Activated T-cell treated with anti-CD3 and anti-CD28 coated beads, Interleukin-2, amount 50 U/mL, for 4 hours (primary cell): Measurements from ENCODE around the gene PEX14. TPM values are rescaled to one million over a fixed set of nuclear protein-coding genes. Genes with fewer than 3 reads are reported as not detected.

Source experiments
- ATAC-seq, 2 donors: fragments of 200-7000 bp; cut with Tn5 transposase; one replicate each; pipeline ENCODE4 v1.10.0; 2021
- DNase-seq: peaks from one replicate; pipeline ENCODE4 v3.0.0-alpha.2; 2020
- H3K27me3 Mint-ChIP-seq: one replicate; pipeline ENCODE4 v1.8.0; 2021; ENCODE audit warnings: low read depth, mixed read lengths
- H3K36me3 Mint-ChIP-seq: one replicate; pipeline ENCODE4 v1.8.0; 2022; ENCODE audit warnings: mixed read lengths; ENCODE audit not compliant: insufficient read depth
- H3K4me1 Mint-ChIP-seq: one replicate; pipeline ENCODE4 v1.8.0; 2021; ENCODE audit warnings: low read depth, mixed read lengths
- H3K4me3 Mint-ChIP-seq: one replicate; pipeline ENCODE4 v1.8.0; 2021; ENCODE audit warnings: mild to moderate bottlenecking, moderate library complexity, mixed read lengths
- H3K9me3 Mint-ChIP-seq: one replicate; pipeline ENCODE4 v1.8.0; 2021; ENCODE audit warnings: mixed read lengths
- total RNA-seq, 3 donors: library from RNA; stranded (reverse); gene quantifications; one replicate each; pipeline ENCODE4 v1.2.1, GENCODE V29; 2021

Gene PEX14
- total RNA-seq, 3 donors from 2014 or later, result 21.6 to 23.4 (median 22.2) TPM

DNA sequence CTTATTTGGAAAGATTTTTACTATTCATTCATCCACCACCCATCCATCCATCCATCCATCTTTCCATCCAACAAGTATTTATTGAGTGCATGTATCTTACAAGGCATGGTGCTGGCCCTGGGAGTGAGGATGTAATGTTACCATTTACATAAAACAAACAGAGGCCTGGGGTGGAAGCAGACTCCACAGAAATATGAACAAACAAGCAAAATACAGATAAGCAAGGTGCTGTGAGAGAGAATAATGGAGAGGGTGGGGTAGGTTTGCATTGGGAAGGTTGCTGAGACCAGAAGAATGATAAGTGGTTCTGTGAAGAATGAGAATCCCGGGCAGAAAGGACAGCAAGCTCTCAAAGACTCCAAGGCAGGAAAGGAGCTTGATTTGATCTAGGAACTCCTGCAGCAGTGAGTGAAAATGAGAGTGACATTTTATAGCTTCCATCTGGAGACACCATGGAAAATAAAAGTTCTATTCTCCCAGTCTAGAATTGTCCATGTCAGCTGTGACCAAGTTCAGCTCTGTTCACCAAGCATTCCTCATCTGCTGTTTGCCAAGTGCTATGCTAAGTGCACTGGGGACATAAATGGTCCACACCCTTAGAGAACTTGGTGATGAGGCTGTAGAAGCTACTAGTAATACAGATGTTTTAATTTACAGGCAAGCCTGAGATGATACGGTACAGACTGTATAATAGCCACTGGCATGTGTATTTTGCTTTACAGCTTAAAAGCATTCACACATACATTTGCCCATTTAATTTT, 75.3 kb downstream of the PEX14 start:
- Mint-ChIP-seq H3K4me1 (peaks cover 11% of the 10 kb centered on the region), H3K4me3 (no peak overlapping the region), H3K36me3 (peaks cover 12% of the 10 kb centered on the region), H3K9me3 (no peaks in the 10 kb centered on the region), H3K27me3 (no peaks in the 10 kb centered on the region)
- ATAC-seq (no peak), DNase-seq (no peak)

DNA sequence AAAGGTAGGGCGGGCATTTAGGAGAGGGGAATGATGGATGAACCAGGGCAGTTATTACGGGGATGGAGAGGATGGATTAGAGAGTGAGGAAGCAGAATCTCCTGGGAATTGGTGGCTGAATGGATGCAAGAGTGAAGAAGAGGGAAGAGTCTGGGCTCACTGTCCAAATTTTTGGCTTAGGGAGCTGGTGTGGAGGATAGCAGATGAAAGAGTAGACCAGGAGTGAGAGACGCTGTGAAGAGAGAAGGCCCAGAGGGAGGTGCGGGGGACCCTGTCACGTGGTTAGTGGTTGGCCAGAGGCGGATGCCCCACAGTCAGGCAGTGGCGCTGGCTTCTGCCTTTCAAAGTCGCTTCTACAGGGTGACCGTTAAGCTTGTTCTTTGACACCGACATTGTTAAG, 78.4 kb downstream of the PEX14 start:
- no peak for DNase-seq
- no peaks in the 10 kb centered on the region for H3K27me3 Mint-ChIP-seq

GRCh38 chr1:10555635-10556429, 81.1 kb downstream of the PEX14 start:
- Mint-ChIP-seq H3K4me3 (no peak overlapping the region), H3K36me3 (peaks cover 2% of the 10 kb centered on the region), H3K27me3 (no peaks in the 10 kb centered on the region), H3K4me1 (peaks cover 6% of the 10 kb centered on the region), H3K9me3 (no peaks in the 10 kb centered on the region)
- ATAC-seq (no peak), DNase-seq (no peak)

More for the DNA sequence above, 78.4 kb downstream of the PEX14 start:
- ATAC-seq, result no peak
- no peak overlapping the region for H3K4me3 Mint-ChIP-seq
- peaks cover 9% of the 10 kb centered on the region for H3K36me3 Mint-ChIP-seq
- H3K4me1 Mint-ChIP-seq, result peaks cover 8% of the 10 kb centered on the region
- no peaks in the 10 kb centered on the region for H3K9me3 Mint-ChIP-seq

DNA sequence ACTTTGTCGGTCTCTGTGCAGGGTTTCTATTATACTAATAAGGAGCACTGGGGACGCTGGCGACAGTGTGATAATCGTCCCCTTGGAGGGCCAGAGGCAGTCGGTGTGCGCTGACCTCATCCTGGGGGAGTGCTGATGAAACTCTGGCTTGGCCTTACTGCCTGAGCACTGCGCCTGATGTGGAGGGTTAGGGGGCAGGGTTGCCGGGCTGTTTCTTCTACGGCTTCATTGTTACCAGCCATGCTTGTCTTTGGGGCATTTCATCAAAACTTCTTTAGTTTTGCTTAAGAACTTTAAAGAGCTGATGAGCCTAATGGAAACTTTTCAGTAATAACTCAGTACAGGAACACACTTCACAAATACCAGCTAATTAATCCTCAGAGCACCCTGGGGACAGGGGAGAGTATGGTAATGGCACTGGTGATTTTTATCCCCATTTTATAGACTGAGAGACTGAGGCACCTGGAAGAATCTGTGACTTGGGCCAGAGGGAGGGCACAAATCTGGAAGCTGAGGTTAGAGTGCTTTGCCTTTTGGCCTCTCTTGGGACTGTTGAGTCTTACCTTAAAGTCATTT, 81.8 kb downstream of the PEX14 start:
- ATAC-seq, result no peak
- no peak for DNase-seq
- H3K9me3 Mint-ChIP-seq, result no peaks in the 10 kb centered on the region
- peaks cover 6% of the 10 kb centered on the region for H3K4me1 Mint-ChIP-seq
- H3K27me3 Mint-ChIP-seq, result no peaks in the 10 kb centered on the region
- H3K4me3 Mint-ChIP-seq, result no peak overlapping the region
- H3K36me3 Mint-ChIP-seq, result peaks cover 2% of the 10 kb centered on the region

DNA sequence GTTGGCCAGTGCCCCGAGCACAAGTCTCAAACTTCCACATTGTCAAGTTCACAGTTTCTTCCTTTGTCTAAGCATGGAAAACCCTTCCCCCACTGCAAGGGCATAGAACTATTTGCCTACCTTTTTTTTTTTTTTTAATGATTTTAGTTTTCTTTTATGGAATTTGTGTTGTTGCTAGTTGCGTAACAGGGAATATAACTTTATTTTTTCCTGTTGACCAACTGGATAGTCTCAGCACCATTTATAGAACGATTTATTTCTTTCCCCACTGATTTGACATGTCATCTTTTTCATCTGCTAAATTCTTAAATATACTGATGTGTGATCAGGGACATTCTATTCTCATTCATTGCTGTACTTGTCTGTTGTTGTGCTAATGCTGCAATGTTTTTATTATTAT, 83.0 kb downstream of the PEX14 start:
- peaks cover 2% of the 10 kb centered on the region for H3K36me3 Mint-ChIP-seq
- no peaks in the 10 kb centered on the region for H3K9me3 Mint-ChIP-seq
- no peaks in the 10 kb centered on the region for H3K27me3 Mint-ChIP-seq
- ATAC-seq (no peak), DNase-seq (no peak)
- H3K4me1 Mint-ChIP-seq, result peaks cover 8% of the 10 kb centered on the region
- no peak overlapping the region for H3K4me3 Mint-ChIP-seq

- DNase-seq (no peak), ATAC-seq (no peak)
- H3K4me3 Mint-ChIP-seq, result no peak overlapping the region
- peaks cover 7% of the 10 kb centered on the region for H3K36me3 Mint-ChIP-seq
- no peaks in the 10 kb centered on the region for H3K27me3 Mint-ChIP-seq
- peaks cover 7% of the 10 kb centered on the region for H3K9me3 Mint-ChIP-seq
- H3K4me1 Mint-ChIP-seq, result peaks cover 2% of the 10 kb centered on the region
Observed at GRCh38 chr1:10559386-10559785, 84.6 kb downstream of the PEX14 start.

GRCh38 chr1:10561497-10561896, 86.7 kb downstream of the PEX14 start:
- H3K27me3 Mint-ChIP-seq, result no peaks in the 10 kb centered on the region
- peaks cover 8% of the 10 kb centered on the region for H3K9me3 Mint-ChIP-seq
- H3K4me3 Mint-ChIP-seq, result no peak overlapping the region
- no peak for DNase-seq
- peaks cover 2% of the 10 kb centered on the region for H3K4me1 Mint-ChIP-seq
- no peak for ATAC-seq
- H3K36me3 Mint-ChIP-seq, result peaks cover 7% of the 10 kb centered on the region

DNA sequence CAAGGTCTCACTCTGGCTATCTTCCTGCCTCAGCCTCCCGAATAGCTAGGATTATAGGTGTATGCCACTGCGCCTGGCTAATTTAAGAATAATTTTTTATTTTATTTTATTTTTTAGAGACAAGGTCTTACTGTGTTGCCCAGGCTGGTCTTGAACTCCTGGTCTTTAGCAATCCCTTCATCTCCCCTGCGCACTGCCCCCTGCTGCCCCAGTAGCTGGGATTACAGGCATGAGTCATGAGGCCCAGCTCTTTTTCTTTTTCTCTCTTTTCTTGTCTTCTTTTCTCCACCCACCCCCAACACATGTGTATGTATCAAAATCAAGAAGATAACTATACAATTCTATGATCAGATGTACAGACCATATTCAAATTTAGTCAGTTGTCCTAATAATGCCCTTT, 87.2 kb downstream of the PEX14 start:
- Mint-ChIP-seq H3K36me3 (peaks cover 7% of the 10 kb centered on the region), H3K27me3 (no peaks in the 10 kb centered on the region), H3K9me3 (peaks cover 8% of the 10 kb centered on the region), H3K4me3 (no peak overlapping the region), H3K4me1 (peaks cover 2% of the 10 kb centered on the region)
- ATAC-seq (no peak), DNase-seq (no peak)

DNA sequence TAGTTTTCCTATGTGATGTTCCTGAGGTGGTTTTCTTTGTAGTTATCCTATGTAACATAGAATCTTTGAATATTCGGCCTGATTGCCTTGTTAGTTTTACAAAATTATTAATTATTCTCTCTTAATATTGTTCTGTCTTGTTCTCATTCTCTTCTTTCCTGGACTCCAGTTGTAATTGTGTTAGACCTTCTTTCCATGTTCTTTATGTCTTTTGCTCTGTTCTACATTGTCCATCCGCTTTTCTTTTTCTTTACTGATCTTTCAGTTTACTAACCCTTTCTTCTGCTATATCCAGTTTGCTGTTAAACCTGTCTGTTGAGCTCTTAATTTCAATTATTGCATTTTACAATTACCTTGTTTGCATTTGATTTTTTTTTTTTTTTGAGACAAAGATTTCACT, 89.3 kb downstream of the PEX14 start:
- DNase-seq (no peak), ATAC-seq (no peak)
- peaks cover 2% of the 10 kb centered on the region for H3K4me1 Mint-ChIP-seq
- no peaks in the 10 kb centered on the region for H3K27me3 Mint-ChIP-seq
- H3K4me3 Mint-ChIP-seq, result no peak overlapping the region
- H3K36me3 Mint-ChIP-seq, result peaks cover 10% of the 10 kb centered on the region
- peaks cover 8% of the 10 kb centered on the region for H3K9me3 Mint-ChIP-seq

DNA sequence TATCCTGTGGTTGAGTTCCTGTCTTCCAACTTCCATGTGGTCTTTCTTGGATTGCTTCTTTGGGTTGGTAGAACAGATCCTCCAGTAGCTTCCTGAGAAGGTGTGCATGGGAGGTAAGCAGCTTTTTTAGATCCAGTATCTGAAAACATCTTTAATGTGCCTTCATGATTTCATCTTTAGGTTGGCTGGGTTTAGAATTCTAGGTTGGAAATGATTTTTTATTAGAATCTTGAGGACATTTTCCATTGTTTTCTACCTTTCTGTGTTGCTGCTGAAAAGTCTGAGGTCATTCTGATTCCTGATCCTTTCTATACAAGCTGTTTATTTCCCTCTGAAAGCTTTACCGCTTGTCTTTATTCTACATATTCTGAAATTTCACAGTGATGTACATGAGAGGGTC, 94.8 kb downstream of the PEX14 start:
- Mint-ChIP-seq H3K36me3 (peaks cover 11% of the 10 kb centered on the region), H3K4me1 (no peaks in the 10 kb centered on the region), H3K27me3 (no peaks in the 10 kb centered on the region), H3K4me3 (no peak overlapping the region), H3K9me3 (no peaks in the 10 kb centered on the region)
- ATAC-seq (no peak), DNase-seq (no peak)

- no peak for ATAC-seq
- no peak for DNase-seq
- Mint-ChIP-seq H3K27me3 (no peaks in the 10 kb centered on the region), H3K4me3 (no peak overlapping the region), H3K4me1 (no peaks in the 10 kb centered on the region), H3K9me3 (no peaks in the 10 kb centered on the region), H3K36me3 (peaks cover 12% of the 10 kb centered on the region)
Observed at GRCh38 chr1:10575616-10576015, 100.9 kb downstream of the PEX14 start.

DNA sequence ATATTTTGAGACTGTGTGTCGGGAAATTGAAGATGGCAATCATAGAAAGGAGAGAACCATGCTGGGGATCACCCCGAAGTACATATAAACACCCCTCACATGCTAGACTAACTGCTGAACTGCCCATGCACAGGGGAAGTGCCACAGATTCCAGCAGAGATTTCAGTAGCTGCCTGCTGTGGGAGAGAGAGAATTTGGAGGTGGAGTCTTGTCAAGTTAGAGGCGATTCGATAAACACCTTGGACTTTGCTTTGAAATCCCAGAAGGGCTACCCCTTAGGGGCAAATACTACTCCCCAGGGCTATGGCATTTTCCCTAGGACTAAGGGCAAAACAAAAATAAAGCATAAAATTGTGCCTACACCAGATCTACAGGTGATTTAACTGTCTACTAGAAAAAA, 103.3 kb downstream of the PEX14 start:
- Mint-ChIP-seq H3K36me3 (peaks cover 12% of the 10 kb centered on the region), H3K4me1 (no peaks in the 10 kb centered on the region)
- ATAC-seq, result no peak

GRCh38 chr1:10583641-10584040, 108.9 kb downstream of the PEX14 start:
- peaks cover 12% of the 10 kb centered on the region for H3K36me3 Mint-ChIP-seq
- no peaks in the 10 kb centered on the region for H3K27me3 Mint-ChIP-seq
- no peaks in the 10 kb centered on the region for H3K9me3 Mint-ChIP-seq
- ATAC-seq (no peak), DNase-seq (no peak)
- H3K4me3 Mint-ChIP-seq, result no peak overlapping the region
- H3K4me1 Mint-ChIP-seq, result no peaks in the 10 kb centered on the region

More for the DNA sequence above, 103.3 kb downstream of the PEX14 start:
- Mint-ChIP-seq H3K27me3 (no peaks in the 10 kb centered on the region), H3K9me3 (no peaks in the 10 kb centered on the region), H3K4me3 (no peak overlapping the region)
- no peak for DNase-seq

- Mint-ChIP-seq H3K36me3 (peaks cover 4% of the 10 kb centered on the region), H3K27me3 (no peaks in the 10 kb centered on the region), H3K4me3 (no peak overlapping the region), H3K9me3 (no peaks in the 10 kb centered on the region), H3K4me1 (no peaks in the 10 kb centered on the region)
- no peak for DNase-seq
- no peak for ATAC-seq
Observed at GRCh38 chr1:10585242-10585641, 110.5 kb downstream of the PEX14 start.

DNA sequence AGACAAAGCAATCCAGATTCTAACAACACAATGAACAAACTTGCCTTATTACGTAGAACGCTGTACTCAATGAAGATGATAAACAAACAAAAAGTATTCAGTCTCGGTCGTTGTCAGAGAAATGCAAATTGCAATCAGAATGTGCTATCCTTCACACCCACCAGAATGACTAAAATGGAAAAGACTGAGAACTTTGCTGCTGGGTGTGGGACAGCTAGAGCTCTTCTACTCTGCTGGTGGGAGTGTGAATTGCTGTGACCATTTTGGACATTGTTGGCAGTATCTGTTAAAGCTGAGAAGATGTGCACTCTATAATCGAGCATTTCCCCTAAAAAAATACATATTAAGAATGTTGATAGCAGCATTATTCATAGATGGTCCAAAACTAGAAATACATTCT, 111.4 kb downstream of the PEX14 start:
- H3K36me3 Mint-ChIP-seq, result peaks cover 4% of the 10 kb centered on the region
- no peak overlapping the region for H3K4me3 Mint-ChIP-seq
- no peaks in the 10 kb centered on the region for H3K4me1 Mint-ChIP-seq
- no peak for DNase-seq
- no peaks in the 10 kb centered on the region for H3K9me3 Mint-ChIP-seq
- ATAC-seq, result no peak
- no peaks in the 10 kb centered on the region for H3K27me3 Mint-ChIP-seq
